HCEC 1CT (cell line): ENCODE data around the gene WWC1.
A peak's percentile ranks its signal among the peaks of the same experiment; 100 is the strongest.
"Not testable (repeated sequence)": the region's sequence is repeated elsewhere in the genome, so short reads cannot be mapped to it uniquely, and the experiment has no call there.

Source experiments
- DNase-seq: peaks from one replicate; pipeline ENCODE4 v3.0.0-alpha.2; 2017

Gene WWC1

GRCh38 chr5:168415971-168416370 is 124.5 kb downstream of the WWC1 start:
- no peak for DNase-seq

- DNase-seq = no peak
Measured at GRCh38 chr5:168417731-168418429, 126.4 kb downstream of the WWC1 start.

GRCh38 chr5:168420461-168420860 is 129.0 kb downstream of the WWC1 start:
- DNase-seq = no peak

GRCh38 chr5:168422431-168422830 is 131.0 kb downstream of the WWC1 start:
- no peak for DNase-seq

- no peak for DNase-seq
Measured at GRCh38 chr5:168423478-168423877, 132.0 kb downstream of the WWC1 start.

GRCh38 chr5:168423971-168424370 is 132.5 kb downstream of the WWC1 start:
- no peak for DNase-seq

GRCh38 chr5:168424594-168425323 is 133.3 kb downstream of the WWC1 start:
- peak; percentile 55 for DNase-seq

GRCh38 chr5:168426007-168426863 is 134.8 kb downstream of the WWC1 start:
- no peak for DNase-seq

- no peak for DNase-seq
Measured at GRCh38 chr5:168426864-168427172, 135.4 kb downstream of the WWC1 start.

- DNase-seq = no peak
Measured at GRCh38 chr5:168427224-168427623, 135.8 kb downstream of the WWC1 start.

GRCh38 chr5:168428552-168428951 is 137.1 kb downstream of the WWC1 start:
- no peak for DNase-seq

GRCh38 chr5:168430296-168430695 is 138.9 kb downstream of the WWC1 start:
- no peak for DNase-seq

- no peak for DNase-seq
Measured at GRCh38 chr5:168432903-168433302, 141.5 kb downstream of the WWC1 start.

- DNase-seq = no peak
Measured at GRCh38 chr5:168434001-168434400, 142.6 kb downstream of the WWC1 start.

- DNase-seq = peak; percentile 38
Measured at GRCh38 chr5:168434746-168435321, 143.4 kb downstream of the WWC1 start.

GRCh38 chr5:168435340-168435739 is 143.9 kb downstream of the WWC1 start:
- not testable (repeated sequence) for DNase-seq

GRCh38 chr5:168438349-168438748 is 146.9 kb downstream of the WWC1 start:
- peak; percentile 12 for DNase-seq

GRCh38 chr5:168443533-168443932 is 152.1 kb downstream of the WWC1 start:
- no peak for DNase-seq

- no peak for DNase-seq
Measured at GRCh38 chr5:168443950-168444700, 152.7 kb downstream of the WWC1 start.

- DNase-seq = no peak
Measured at GRCh38 chr5:168446983-168447619, 155.7 kb downstream of the WWC1 start.

- DNase-seq = no peak
Measured at GRCh38 chr5:168447808-168448207, 156.4 kb downstream of the WWC1 start.

GRCh38 chr5:168449166-168449565 is 157.7 kb downstream of the WWC1 start:
- no peak for DNase-seq
